Measurements from ENCODE around the gene WNK4. TPM values are rescaled to one million over a fixed set of nuclear protein-coding genes. Genes with fewer than 3 reads are reported as not detected.

The WNK4 gene
- total RNA-seq, 1 experiment from 2014 or later, result 1.5 TPM

GRCh38 chr17:42781639-42782165 is 1.3 kb downstream of the WNK4 start:
- TF ChIP-seq ZNF425 (CRISPR knock-in tag; conservative IDR thresholded peaks at IDR 0.05), result no peak
- TF ChIP-seq SP1 (CRISPR knock-in tag; conservative IDR thresholded peaks at IDR 0.05), result no peak
- no peak for TF ChIP-seq STAT6 (CRISPR knock-in tag; conservative IDR thresholded peaks at IDR 0.05; ENCODE audit: low read depth)
- no peak for TF ChIP-seq ZBTB43 (CRISPR knock-in tag; IDR thresholded peaks at IDR 0.05)
- TF ChIP-seq IRF1 (CRISPR knock-in tag; IDR thresholded peaks at IDR 0.05), result no peak
- TF ChIP-seq GABPB1 (CRISPR knock-in tag; IDR thresholded peaks at IDR 0.05), result no peak
- no peak for TF ChIP-seq NFATC4 (CRISPR knock-in tag; IDR thresholded peaks at IDR 0.05)
- TF ChIP-seq JAZF1 (CRISPR knock-in tag; IDR thresholded peaks at IDR 0.05), result no peak
- TF ChIP-seq GRHL2 (CRISPR knock-in tag; IDR thresholded peaks at IDR 0.05; ENCODE audit: insufficient replicate concordance, severe bottlenecking), result no peak
- TF ChIP-seq ZNF263 (CRISPR knock-in tag; IDR thresholded peaks at IDR 0.05; ENCODE audit: low read depth), result no peak
- no peak for TF ChIP-seq NFE2L1 (CRISPR knock-in tag; IDR thresholded peaks at IDR 0.05)
- no peak for TF ChIP-seq RELA (CRISPR knock-in tag; IDR thresholded peaks at IDR 0.05; ENCODE audit: borderline replicate concordance)
- TF ChIP-seq ZNF396 (CRISPR knock-in tag; IDR thresholded peaks at IDR 0.05; ENCODE audit: borderline replicate concordance), result no peak
- TF ChIP-seq ZNF232 (CRISPR knock-in tag; IDR thresholded peaks at IDR 0.05), result no peak
- TF ChIP-seq FOXK1 (CRISPR knock-in tag; IDR thresholded peaks at IDR 0.05), result no peak
- no peak for TF ChIP-seq IRF2 (CRISPR knock-in tag; IDR thresholded peaks at IDR 0.05; ENCODE audit: borderline replicate concordance, low read depth)
- no peak for TF ChIP-seq CBFB (CRISPR knock-in tag; IDR thresholded peaks at IDR 0.05; ENCODE audit: low read depth)
- TF ChIP-seq ARID4B (CRISPR knock-in tag; IDR thresholded peaks at IDR 0.05; ENCODE audit: borderline replicate concordance), result no peak
- no peak for TF ChIP-seq E2F5 (CRISPR knock-in tag; IDR thresholded peaks at IDR 0.05)
- DNase-seq (ENCODE audit: low spot score) (no peak), ATAC-seq (no peak)
- CTCF ChIA-PET, result interaction anchor here (0.6 to 4.5 kb wide), 4 partner anchors 18 to 1210 kb away, joined by 3 to 39 read pairs (median 10); partner anchors contain the start of gene BECN1
- Mint-ChIP-seq H3K4me3 (peak overlapping the region; percentile 70), H3K36me3 (peaks cover 14% of the 10 kb centered on the region), H3K4me1 (peaks cover 20% of the 10 kb centered on the region), H3K27ac (no peak overlapping the region), H3K9me3 (no peaks in the 10 kb centered on the region), H3K27me3 (ENCODE audit: low read depth) (peaks cover 48% of the 10 kb centered on the region)
- POLR2A ChIA-PET, result no interaction called here
